Stimulated activated naive CD8-positive, alpha-beta T cell treated with anti-CD3 and anti-CD28 coated beads, Interleukin-15, amount 100 ng/mL, for 72 hours (primary cell): ENCODE results near the gene C2orf81.

ENCODE experiments used
- ATAC-seq: fragments of 150-1000 bp; cut with Tn5 transposase; 2 replicates; pipeline ENCODE4 v1.10.0; 2021; ENCODE audit warnings: mild to moderate bottlenecking, moderate library complexity
- DNase-seq, 2 donors: peaks; one replicate each; pipeline ENCODE4 v3.0.0; 2021 to 2022
- H3K27ac Mint-ChIP-seq, 2 donors: one replicate each; pipeline ENCODE4 v1.8.0; 2022; ENCODE audit warnings: mild to moderate bottlenecking in 2 of 2, mixed read lengths in 2 of 2, moderate library complexity in 2 of 2
- H3K27me3 Mint-ChIP-seq: one replicate; pipeline ENCODE4 v1.8.0; 2022; ENCODE audit warnings: mixed read lengths
- H3K4me1 Mint-ChIP-seq: one replicate; pipeline ENCODE4 v1.8.0; 2022; ENCODE audit warnings: mild to moderate bottlenecking, mixed read lengths
- H3K4me3 Mint-ChIP-seq, 2 donors: one replicate each; pipeline ENCODE4 v1.8.0; 2022; ENCODE audit warnings: mild to moderate bottlenecking in 2 of 2, mixed read lengths in 2 of 2, moderate library complexity in 1 of 2
- H3K9me3 Mint-ChIP-seq, 2 donors: one replicate each; pipeline ENCODE4 v1.8.0; 2022; ENCODE audit warnings: mixed read lengths in 2 of 2

Gene C2orf81

DNA sequence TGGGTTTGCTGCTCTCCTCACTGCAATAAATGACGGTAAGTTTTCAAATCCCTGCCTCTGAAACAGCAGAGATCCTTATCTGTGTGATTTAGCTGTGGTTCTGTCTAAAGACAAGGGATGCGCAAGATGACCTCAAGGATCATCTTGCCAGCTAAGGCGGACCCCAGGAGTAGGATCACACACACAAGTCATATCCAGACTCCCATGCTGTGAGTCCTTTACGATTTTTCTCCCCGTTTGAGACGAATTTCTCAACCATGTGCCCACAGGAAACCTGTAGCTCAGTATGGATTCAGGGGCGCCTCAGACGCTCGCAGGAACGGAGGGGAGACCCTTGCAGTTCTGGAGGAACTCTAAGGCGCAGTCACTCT lies 30.2 kb downstream of the C2orf81 start:
- Mint-ChIP-seq H3K4me1 (no peaks in the 10 kb centered on the region), H3K27ac (peak overlapping the region; percentile 69 to 81), H3K9me3 (no peaks in the 10 kb centered on the region), H3K4me3 (peak overlapping the region; percentile 89 to 93), H3K27me3 (no peaks in the 10 kb centered on the region)
- no peak for DNase-seq
- peak; percentile 46 for ATAC-seq

DNA sequence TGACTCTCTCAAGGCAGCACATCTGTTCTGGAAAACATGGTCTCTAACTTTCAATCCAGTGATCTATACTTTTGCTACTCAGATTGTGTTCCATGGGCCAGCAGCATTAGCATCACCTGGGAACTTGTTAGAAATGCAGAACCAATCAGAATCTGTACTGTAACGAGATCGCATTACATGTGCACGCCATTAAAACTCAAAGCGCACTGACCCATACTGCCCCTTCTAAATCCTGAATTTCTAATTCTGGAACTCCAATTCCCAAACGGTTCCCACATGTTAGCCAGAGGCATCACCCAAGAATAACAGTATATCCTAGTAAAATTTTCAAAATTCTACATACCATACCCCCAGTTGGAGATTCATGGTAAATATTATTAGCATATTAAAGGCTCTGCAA lies 30.8 kb downstream of the C2orf81 start:
- Mint-ChIP-seq H3K4me1 (no peaks in the 10 kb centered on the region), H3K27ac (no peak overlapping the region), H3K4me3 (peak overlapping the region; percentile 89 to 93), H3K27me3 (no peaks in the 10 kb centered on the region), H3K9me3 (no peaks in the 10 kb centered on the region)
- ATAC-seq (no peak), DNase-seq (no peak)

DNA sequence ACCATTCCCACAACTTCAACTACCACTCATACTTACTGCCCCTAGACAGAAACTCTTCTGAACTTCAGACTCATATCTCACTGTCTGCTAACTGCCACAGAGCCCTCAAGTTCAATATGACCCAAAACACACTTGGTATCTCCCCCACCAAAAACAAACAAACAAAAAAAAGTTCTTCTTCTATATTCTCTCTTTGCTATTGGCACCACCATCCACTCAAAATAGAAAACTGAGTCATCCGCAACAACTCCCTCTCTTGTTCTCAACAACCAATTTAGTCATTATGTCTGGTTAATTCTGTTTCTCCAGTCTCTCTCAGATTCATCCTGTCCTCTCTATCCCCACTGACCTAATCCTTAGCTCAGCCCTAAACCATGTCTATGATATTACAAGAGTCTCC lies 34.1 kb downstream of the C2orf81 start:
- Mint-ChIP-seq H3K9me3 (no peaks in the 10 kb centered on the region), H3K27me3 (no peaks in the 10 kb centered on the region), H3K27ac (no peak overlapping the region), H3K4me1 (no peaks in the 10 kb centered on the region), H3K4me3 (no peak overlapping the region)
- DNase-seq (no peak), ATAC-seq (peak; percentile 22)

DNA sequence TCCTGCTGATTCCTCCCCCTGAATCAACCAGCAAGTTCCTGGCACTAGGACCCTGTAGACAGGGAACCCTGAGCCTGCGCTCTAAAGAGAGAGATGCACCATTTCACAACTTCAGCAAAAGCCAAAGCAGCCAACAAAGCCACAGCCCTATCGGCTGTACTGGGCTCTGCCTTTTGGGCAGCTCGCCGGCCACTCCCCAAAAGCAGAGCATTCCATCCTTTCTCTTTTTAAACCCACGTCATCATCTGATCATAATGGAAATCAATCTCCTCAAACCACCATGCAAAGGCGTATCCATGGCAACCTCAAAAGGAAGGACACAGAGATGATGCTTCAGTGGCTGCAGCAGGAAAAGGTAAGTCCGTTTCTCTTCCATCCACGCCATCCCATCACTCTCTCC lies 36.0 kb downstream of the C2orf81 start:
- ATAC-seq: no peak
- Mint-ChIP-seq H3K27me3 (no peaks in the 10 kb centered on the region), H3K4me3 (no peak overlapping the region), H3K9me3 (no peaks in the 10 kb centered on the region), H3K4me1 (peaks cover 16% of the 10 kb centered on the region), H3K27ac (no peak overlapping the region)
- no peak for DNase-seq

DNA sequence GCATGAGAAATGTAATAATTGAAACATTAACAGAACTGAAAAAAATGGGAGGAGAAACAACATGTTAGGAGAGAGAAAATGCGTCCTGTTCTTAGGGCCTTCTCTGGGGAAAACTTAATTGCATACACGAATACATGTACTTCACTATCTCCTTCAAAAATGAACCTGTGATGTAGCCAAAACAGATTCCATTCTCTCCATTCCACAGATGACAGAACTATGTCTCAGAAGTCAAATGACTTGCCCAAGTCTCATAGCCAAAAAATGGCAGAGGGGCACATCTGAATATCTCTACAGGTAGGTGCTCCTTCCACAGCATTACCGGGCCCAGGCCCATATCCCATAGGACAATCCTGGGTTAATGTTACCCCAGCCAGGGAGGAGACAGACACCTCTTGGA lies 37.4 kb downstream of the C2orf81 start:
- H3K27me3 Mint-ChIP-seq: no peaks in the 10 kb centered on the region
- H3K4me3 Mint-ChIP-seq: no peak overlapping the region
- no peak for ATAC-seq
- no peak for DNase-seq
- H3K27ac Mint-ChIP-seq: no peak overlapping the region
- H3K9me3 Mint-ChIP-seq: no peaks in the 10 kb centered on the region
- H3K4me1 Mint-ChIP-seq: peaks cover 29% of the 10 kb centered on the region

DNA sequence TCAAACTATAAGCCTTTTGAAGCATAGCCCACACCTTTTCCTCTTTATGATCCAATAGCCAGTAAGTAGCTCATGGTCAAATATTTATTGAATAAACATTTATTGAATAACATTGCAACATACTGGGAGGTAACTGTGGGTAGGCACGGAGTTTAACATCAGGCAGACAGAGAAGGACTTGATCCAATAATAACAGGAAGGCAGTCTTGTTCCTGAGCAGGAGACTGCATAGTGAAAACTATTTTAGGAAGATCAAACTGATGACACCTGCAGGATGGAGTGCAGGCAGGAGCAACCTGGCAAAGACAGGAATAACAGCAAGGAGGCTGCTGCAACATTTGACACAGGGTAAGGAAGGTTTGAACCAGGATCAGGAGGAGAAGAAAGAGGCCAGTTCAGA lies 38.2 kb downstream of the C2orf81 start:
- Mint-ChIP-seq H3K4me1 (peaks cover 36% of the 10 kb centered on the region), H3K27ac (no peak overlapping the region), H3K4me3 (no peak overlapping the region), H3K9me3 (no peaks in the 10 kb centered on the region), H3K27me3 (no peaks in the 10 kb centered on the region)
- DNase-seq: no peak
- ATAC-seq: no peak

DNA sequence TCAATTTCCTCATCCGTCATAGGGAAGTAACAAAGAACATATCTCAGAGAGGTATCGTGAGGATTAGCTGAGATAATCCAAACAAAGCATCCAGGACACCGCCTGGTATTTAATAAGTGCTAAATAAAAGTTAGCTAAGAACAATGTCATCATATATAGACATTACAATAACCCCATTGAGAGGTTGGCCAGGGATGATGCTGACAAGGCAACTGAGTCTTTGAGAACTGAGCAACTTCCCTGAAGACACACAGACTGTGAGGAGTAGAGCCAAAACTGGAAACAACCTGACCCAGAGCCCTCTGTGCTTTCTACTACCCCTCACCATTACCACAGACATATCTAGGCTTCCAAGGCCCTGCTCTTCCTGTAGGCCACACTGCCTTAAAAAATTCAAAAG lies 39.7 kb downstream of the C2orf81 start:
- DNase-seq: no peak
- ATAC-seq: no peak
- H3K27ac Mint-ChIP-seq: no peak overlapping the region
- no peaks in the 10 kb centered on the region for H3K9me3 Mint-ChIP-seq
- H3K4me3 Mint-ChIP-seq: no peak overlapping the region
- H3K27me3 Mint-ChIP-seq: no peaks in the 10 kb centered on the region
- H3K4me1 Mint-ChIP-seq: peaks cover 41% of the 10 kb centered on the region

DNA sequence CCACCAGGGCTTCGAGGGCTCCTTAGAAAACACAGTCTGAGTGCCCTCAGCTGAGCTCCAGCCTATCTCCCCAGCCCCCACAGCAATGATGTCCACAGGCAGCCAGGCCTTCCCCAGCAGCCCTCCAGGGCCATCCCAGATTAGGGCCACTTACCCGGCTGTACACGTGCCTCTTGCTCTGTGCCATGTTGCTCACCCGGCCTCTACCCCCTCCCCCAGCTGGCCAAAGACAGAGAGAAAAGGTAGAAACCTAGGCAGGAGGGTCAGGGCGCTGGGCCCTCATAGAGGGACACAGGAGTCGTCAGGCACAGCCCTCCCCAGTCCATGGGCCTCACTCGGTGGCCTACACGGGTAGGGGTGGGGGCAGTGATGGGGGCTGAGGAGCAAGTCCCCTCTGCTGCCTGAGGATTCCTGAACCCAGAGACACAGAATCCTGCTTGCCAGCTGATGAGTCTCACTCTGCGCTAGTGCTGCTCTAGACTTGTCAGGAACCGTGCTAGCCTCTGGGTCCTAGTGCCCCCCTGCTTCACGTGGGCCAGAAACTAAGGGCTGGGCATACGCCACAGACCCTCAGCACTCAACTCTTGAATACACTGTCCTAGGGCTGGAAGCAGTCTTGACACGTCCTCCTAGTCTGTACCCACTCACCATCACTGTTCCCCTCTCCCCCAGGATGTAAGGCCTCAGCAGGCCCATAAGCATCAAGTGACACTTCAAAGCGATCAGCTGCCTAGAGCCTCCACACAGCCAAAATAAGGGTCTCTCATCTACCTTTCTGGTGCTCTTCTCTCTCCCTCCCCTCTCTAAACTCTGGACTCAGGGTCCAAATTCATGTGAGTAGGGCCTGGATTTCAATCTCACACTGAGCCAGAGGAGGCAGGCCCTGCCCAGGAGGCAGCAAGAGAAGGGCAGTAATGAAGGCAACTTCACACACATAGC lies 41.3 kb downstream of the C2orf81 start, which contains the start of gene DCTN1:
DCTN1 (minus strand) TSS at position 461 of the 939 bp plus-strand sequence; CDS start at position 187, 274 bp downstream.
- DNase-seq (peak in 1 of 2 donors; percentile 13), ATAC-seq (peak; percentile 85)
- Mint-ChIP-seq H3K9me3 (no peaks in the 10 kb centered on the region), H3K27me3 (no peaks in the 10 kb centered on the region), H3K27ac (no peak within 1 kb of the TSS), H3K4me3 (peak within 1 kb of the TSS; percentile 14 to 20), H3K4me1 (peaks cover 50% of the 10 kb centered on the region)

DNA sequence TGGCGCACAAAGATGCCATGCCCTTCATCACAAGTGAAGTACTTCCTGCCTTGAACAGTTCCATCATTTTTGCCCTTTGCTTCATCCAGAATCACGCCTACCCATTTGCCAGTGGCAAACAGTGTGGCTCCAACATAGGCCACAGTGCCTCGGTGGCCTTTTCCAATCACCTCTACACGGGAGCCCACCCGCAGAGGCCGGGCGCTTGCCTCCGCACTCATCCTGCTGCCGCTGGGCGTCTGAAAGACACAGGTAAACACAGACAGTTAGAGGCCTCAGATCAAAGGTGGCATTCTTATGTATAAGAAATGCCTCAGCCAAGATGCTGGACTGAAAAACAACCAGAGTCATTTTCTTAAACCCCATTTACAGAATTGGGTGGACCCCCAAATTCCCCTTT lies 43.4 kb downstream of the C2orf81 start:
- Mint-ChIP-seq H3K27me3 (no peaks in the 10 kb centered on the region), H3K4me1 (peaks cover 50% of the 10 kb centered on the region), H3K27ac (no peak overlapping the region), H3K4me3 (no peak overlapping the region), H3K9me3 (no peaks in the 10 kb centered on the region)
- DNase-seq: no peak
- ATAC-seq: no peak

DNA sequence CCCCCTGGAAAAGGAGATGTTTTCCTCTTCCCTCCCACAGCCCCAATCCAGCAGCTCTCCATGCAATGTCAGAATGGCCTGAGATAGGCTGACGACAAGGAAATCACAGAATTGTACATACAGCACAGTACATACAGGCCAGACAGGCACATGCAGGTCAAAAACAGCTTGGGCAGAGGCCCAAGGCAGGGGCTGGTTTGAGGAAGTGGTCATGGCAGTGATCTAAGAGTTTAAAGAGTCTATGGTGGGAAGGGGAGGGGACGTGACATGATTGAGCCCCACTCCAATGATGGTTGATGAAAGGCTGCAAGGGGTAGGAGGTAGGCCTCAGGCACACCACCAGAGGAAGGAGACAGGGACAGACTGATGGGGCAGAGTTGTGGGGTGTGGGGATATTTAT lies 45.6 kb downstream of the C2orf81 start:
- H3K9me3 Mint-ChIP-seq: no peaks in the 10 kb centered on the region
- peaks cover 38% of the 10 kb centered on the region for H3K4me1 Mint-ChIP-seq
- no peak for DNase-seq
- no peaks in the 10 kb centered on the region for H3K27me3 Mint-ChIP-seq
- H3K27ac Mint-ChIP-seq: peak overlapping the region in 1 of 2 donors; percentile 19
- ATAC-seq: no peak
- H3K4me3 Mint-ChIP-seq: no peak overlapping the region

DNA sequence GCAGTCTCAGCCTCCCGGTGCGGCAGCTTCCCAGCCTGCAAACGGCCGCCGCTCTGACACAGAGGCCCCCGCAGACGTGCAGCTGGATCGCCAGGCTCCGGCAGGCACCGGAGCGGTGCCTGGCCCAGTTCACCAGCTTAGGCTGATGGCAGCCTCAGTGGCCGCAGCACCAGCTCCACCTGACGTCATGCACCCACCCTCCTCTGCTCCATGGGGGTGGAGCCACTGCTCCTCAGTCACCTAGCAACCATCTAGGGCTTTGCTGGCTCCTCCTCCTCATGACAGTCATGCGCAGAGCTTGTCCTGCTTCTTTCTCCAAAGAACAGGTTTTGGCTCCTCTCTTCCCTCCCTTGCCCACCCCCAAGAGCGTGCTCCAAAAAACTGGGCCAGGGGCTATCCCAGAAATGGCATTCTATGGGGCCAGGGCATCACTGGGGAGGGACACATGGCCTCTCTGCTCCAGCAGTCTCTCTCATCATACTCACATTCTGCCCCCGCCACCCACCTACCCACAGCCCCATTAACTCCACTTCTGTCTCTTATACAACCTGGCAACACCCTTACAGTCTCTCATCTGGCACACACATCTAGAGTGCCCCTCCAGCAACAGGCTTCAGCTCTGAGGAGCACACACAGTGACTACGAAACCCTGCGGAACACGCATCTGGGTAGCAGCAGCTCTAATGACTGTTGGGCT lies 46.8 kb downstream of the C2orf81 start:
- peak overlapping the region in 1 of 2 donors; percentile 66 for H3K27ac Mint-ChIP-seq
- no peak overlapping the region for H3K4me3 Mint-ChIP-seq
- DNase-seq (no peak), ATAC-seq (no peak)
- H3K27me3 Mint-ChIP-seq: no peaks in the 10 kb centered on the region
- H3K9me3 Mint-ChIP-seq: no peaks in the 10 kb centered on the region
- peaks cover 27% of the 10 kb centered on the region for H3K4me1 Mint-ChIP-seq

DNA sequence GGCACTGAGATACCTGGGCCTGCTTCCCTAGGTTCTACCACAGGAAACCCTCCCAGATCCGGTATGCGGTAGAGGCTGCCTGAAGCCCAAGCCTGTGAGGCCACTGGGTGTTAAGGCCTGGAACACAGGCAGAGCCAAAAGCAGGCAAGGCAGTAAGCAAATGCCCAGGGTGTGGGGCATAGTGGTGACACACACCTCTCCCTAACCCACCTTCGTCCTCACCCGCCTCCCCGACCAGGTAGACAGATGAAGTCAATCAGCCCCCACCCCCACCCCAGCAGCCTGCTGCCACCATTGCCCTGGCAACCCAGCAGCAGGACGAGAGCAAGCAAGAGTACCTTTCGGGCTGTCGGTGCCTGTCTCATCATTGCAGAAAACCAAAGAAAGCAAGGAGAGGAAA lies 47.4 kb downstream of the C2orf81 start:
- no peak overlapping the region for H3K27ac Mint-ChIP-seq
- H3K4me3 Mint-ChIP-seq: no peak overlapping the region
- H3K9me3 Mint-ChIP-seq: no peaks in the 10 kb centered on the region
- no peaks in the 10 kb centered on the region for H3K27me3 Mint-ChIP-seq
- DNase-seq (no peak), ATAC-seq (no peak)
- H3K4me1 Mint-ChIP-seq: peaks cover 21% of the 10 kb centered on the region

DNA sequence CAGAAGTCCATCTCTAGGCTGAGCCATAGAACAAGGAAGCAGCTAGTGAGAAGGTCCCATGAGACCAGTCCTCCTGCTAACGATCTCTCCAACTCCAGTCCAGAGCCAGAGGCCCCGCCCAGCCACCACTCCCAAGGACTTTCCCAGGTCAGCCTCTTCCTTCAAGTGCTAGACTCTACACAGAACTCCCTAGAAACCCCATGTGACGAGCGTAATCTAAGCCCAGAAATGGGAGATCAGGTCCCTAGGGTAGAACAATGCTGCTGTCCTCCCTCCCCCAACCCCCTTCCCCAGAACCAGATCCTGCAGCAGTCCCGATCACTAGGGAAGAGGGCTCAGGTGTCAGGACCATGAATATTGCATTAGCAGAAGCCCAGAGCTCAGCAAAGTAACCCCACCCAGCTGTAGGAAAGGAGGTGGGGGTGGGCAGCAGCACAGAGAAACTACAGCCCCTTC lies 48.2 kb downstream of the C2orf81 start:
- Mint-ChIP-seq H3K27ac (no peak overlapping the region), H3K27me3 (no peaks in the 10 kb centered on the region), H3K4me3 (no peak overlapping the region), H3K4me1 (peaks cover 14% of the 10 kb centered on the region), H3K9me3 (no peaks in the 10 kb centered on the region)
- DNase-seq (no peak), ATAC-seq (no peak)

DNA sequence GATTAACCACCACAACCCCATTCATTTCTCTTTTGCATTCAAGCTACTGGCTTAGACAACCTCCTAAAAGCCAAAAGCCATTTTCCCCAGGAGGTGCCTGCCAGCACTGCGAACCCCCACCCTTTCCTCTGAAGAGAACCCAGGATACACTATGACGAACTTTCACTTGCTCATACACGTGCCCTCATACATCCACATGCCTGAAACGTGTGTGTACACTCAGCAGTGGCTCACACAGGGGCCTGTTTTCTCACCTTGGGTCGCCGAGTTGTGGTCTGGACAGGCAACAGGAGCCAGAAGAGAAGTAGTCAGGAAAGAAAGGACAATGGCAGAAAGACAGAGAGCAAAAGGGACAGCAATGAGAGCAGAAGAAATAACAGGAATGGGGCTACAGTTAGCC lies 48.7 kb downstream of the C2orf81 start:
- H3K9me3 Mint-ChIP-seq: no peaks in the 10 kb centered on the region
- no peaks in the 10 kb centered on the region for H3K27me3 Mint-ChIP-seq
- peaks cover 9% of the 10 kb centered on the region for H3K4me1 Mint-ChIP-seq
- no peak overlapping the region for H3K4me3 Mint-ChIP-seq
- no peak for ATAC-seq
- peak overlapping the region in 1 of 2 donors; percentile 23 for H3K27ac Mint-ChIP-seq
- no peak for DNase-seq

DNA sequence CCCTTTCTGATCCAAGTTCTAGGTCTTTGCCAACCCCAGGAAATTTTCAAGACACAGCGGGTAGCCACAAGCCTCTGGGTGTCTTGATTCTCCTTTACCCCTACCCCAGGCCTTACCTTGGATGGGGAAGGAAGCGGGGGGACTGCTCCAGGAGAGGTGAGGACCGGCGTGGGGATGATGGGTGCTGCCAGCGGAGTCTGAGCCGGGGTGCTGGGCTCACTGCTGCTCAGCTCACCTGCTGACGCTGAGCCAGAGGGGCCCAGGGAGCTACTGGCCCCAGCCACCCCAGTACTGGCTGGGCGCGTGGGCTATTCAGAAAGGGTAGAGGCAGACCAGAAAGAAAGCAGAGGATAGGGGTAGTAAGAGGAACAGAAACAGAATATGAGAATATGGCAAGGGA lies 50.0 kb downstream of the C2orf81 start:
- Mint-ChIP-seq H3K9me3 (no peaks in the 10 kb centered on the region), H3K4me3 (no peak overlapping the region), H3K27me3 (no peaks in the 10 kb centered on the region), H3K27ac (peak overlapping the region in 1 of 2 donors; percentile 5), H3K4me1 (peaks cover 9% of the 10 kb centered on the region)
- ATAC-seq (no peak), DNase-seq (no peak)

DNA sequence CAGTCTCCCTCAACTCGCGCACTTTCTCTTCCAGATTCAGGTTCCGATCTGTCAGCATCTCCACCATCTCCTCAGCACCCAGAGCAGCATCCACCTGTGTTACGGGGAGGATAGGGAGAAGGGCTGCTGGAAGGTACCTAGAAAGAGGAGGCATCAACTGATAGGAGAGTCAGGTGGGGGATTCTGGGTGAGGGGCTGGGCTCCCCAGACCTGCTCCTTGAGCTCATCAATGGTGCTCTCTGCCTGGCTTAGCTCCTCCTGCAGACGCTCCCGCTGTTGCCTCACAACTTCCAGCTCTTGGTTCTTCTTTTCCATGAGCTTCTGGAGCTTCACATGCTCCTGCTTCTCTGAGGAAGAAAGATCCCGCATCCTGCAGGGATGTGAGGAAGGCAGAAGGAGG lies 51.4 kb downstream of the C2orf81 start:
- H3K4me3 Mint-ChIP-seq: no peak overlapping the region
- no peaks in the 10 kb centered on the region for H3K9me3 Mint-ChIP-seq
- DNase-seq (no peak), ATAC-seq (no peak)
- H3K27ac Mint-ChIP-seq: no peak overlapping the region
- no peaks in the 10 kb centered on the region for H3K27me3 Mint-ChIP-seq
- no peaks in the 10 kb centered on the region for H3K4me1 Mint-ChIP-seq
